Transverse colon (tissue), 3 donors: ENCODE results near the gene PXT1.

Experiments used
- CTCF ChIP-seq, 5 experiments: fragments of 200-600 bp in 3 of 5; fragments of 450-650 bp in 2 of 5; sonication (generic) in 3 of 5; IDR thresholded peaks; 1 replicate in 2 of 5; 2 replicates in 3 of 5; pipeline ENCODE4 v1.5.1; 2016 to 2017; ENCODE audit warnings: antibody characterized with exemption in 5 of 5, inconsistent platforms in 3 of 5, mild to moderate bottlenecking in 2 of 5, moderate library complexity in 1 of 5
- POLR2A ChIP-seq: fragments of 450-650 bp; IDR thresholded peaks from one replicate; pipeline ENCODE4 v1.6.1; 2016; ENCODE audit warnings: antibody characterized with exemption, mild to moderate bottlenecking, moderate library complexity

- TF ChIP-seq CTCF (IDR thresholded peaks at IDR 0.05) (no peak), POLR2A (no peak)
Observed at GRCh38 chr6:36399970-36400369, 42.7 kb downstream of the PXT1 start.
